Tibial nerve (tissue), 4 donors: ENCODE measurements around the gene ANKRD9.

Experiments used
- CTCF ChIP-seq, 5 experiments: fragments of 200-600 bp in 3 of 5; fragments of 450-650 bp in 2 of 5; sonication (generic) in 3 of 5; IDR thresholded peaks; one replicate each; pipeline ENCODE4 v1.5.1; 2016 to 2019; ENCODE audit warnings: antibody characterized with exemption in 5 of 5, mild to moderate bottlenecking in 3 of 5, moderate library complexity in 2 of 5
- EP300 ChIP-seq, 2 donors: sonication (generic); formaldehyde crosslinking; IDR thresholded peaks; one replicate each; pipeline ENCODE4 v1.6.1; 2017; ENCODE audit warnings: antibody characterized with exemption in 2 of 2, mild to moderate bottlenecking in 1 of 2
- POLR2A ChIP-seq, 2 donors: fragments of 450-650 bp; IDR thresholded peaks; one replicate each; pipeline ENCODE4 v1.6.1; 2017; ENCODE audit warnings: antibody characterized with exemption in 2 of 2, mild to moderate bottlenecking in 2 of 2, moderate library complexity in 2 of 2

GRCh38 chr14:102516531-102517391, 7.2 kb upstream of the ANKRD9 start:
- TF ChIP-seq POLR2A (IDR thresholded peaks at IDR 0.05) (no peak), CTCF (IDR thresholded peaks at IDR 0.05) (peak; percentile 92 to 100 (median 100)), EP300 (IDR thresholded peaks at IDR 0.05) (no peak)
